HG02588 (cell line): ENCODE measurements around the gene ARHGAP28.

Experiments used
- ATAC-seq: cut with Tn5 transposase; IDR thresholded peaks from one replicate; pipeline ENCODE4 v1.9.1; 2021; ENCODE audit warnings: mild to moderate bottlenecking, moderate library complexity; ENCODE audit not compliant: unreplicated experiment

Gene ARHGAP28

GRCh38 chr18:6730416-6731221 is 1.1 kb downstream of the ARHGAP28 start:
- ATAC-seq: no peak

GRCh38 chr18:6731222-6731596 is 1.7 kb downstream of the ARHGAP28 start:
- ATAC-seq: no peak

GRCh38 chr18:6732952-6733351 is 3.4 kb downstream of the ARHGAP28 start:
- ATAC-seq: no peak

- ATAC-seq: no peak
Measured at GRCh38 chr18:6733758-6734157, 4.2 kb downstream of the ARHGAP28 start.

GRCh38 chr18:6734726-6735430 is 5.4 kb downstream of the ARHGAP28 start:
- ATAC-seq: no peak

- ATAC-seq: no peak
Measured at GRCh38 chr18:6737833-6738232, 8.3 kb downstream of the ARHGAP28 start.

GRCh38 chr18:6738622-6739021 is 9.1 kb downstream of the ARHGAP28 start:
- ATAC-seq: no peak

GRCh38 chr18:6741232-6741663 is 11.7 kb downstream of the ARHGAP28 start:
- ATAC-seq: no peak

GRCh38 chr18:6741786-6742185 is 12.3 kb downstream of the ARHGAP28 start:
- ATAC-seq: no peak

GRCh38 chr18:6743999-6744398 is 14.5 kb downstream of the ARHGAP28 start:
- ATAC-seq: no peak

GRCh38 chr18:6744816-6745455 is 15.4 kb downstream of the ARHGAP28 start:
- ATAC-seq: no peak

- no peak for ATAC-seq
Measured at GRCh38 chr18:6745504-6746031, 16.1 kb downstream of the ARHGAP28 start.

GRCh38 chr18:6746386-6746960 is 17.0 kb downstream of the ARHGAP28 start:
- no peak for ATAC-seq

GRCh38 chr18:6747646-6748045 is 18.1 kb downstream of the ARHGAP28 start:
- ATAC-seq: no peak

GRCh38 chr18:6748241-6748640 is 18.7 kb downstream of the ARHGAP28 start:
- ATAC-seq: no peak

GRCh38 chr18:6750411-6750810 is 20.9 kb downstream of the ARHGAP28 start:
- no peak for ATAC-seq

GRCh38 chr18:6751222-6751621 is 21.7 kb downstream of the ARHGAP28 start:
- no peak for ATAC-seq

GRCh38 chr18:6752202-6752860 is 22.8 kb downstream of the ARHGAP28 start:
- ATAC-seq: no peak

- no peak for ATAC-seq
Measured at GRCh38 chr18:6755107-6755506, 25.6 kb downstream of the ARHGAP28 start.

GRCh38 chr18:6757931-6758330 is 28.4 kb downstream of the ARHGAP28 start:
- no peak for ATAC-seq

- no peak for ATAC-seq
Measured at GRCh38 chr18:6759579-6759978, 30.1 kb downstream of the ARHGAP28 start.
